Tibial nerve (tissue), 4 donors: Measurements from ENCODE around the gene LRFN2. TPM values are rescaled to one million over a fixed set of nuclear protein-coding genes. Genes with fewer than 3 reads are reported as not detected.

Experiments used
- DNase-seq, 2 donors: peaks; one replicate each; pipeline ENCODE4 v3.0.0-alpha.2; 2019; ENCODE audit warnings: low spot score in 2 of 2
- H3K27ac ChIP-seq, 4 donors: fragments of 200-600 bp; sonication (generic) in 3 of 4; one replicate each; pipeline ENCODE4 v1.5.1; 2017 to 2019; ENCODE audit warnings: mild to moderate bottlenecking in 1 of 4
- H3K27me3 ChIP-seq, 2 donors: fragments of 200-600 bp; sonication (generic) in 1 of 2; one replicate each; pipeline versions ENCODE4 v1.5.1 to v1.6.0; 2017 to 2019
- H3K36me3 ChIP-seq, 3 donors: fragments of 200-600 bp; sonication (generic); one replicate each; pipeline ENCODE4 v1.5.1; 2018 to 2019
- H3K4me1 ChIP-seq, 4 donors: fragments of 200-600 bp; sonication (generic) in 3 of 4; one replicate each; pipeline ENCODE4 v1.5.1; 2017 to 2019
- H3K4me3 ChIP-seq, 4 donors: fragments of 200-600 bp; sonication (generic) in 3 of 4; one replicate each; pipeline ENCODE4 v1.5.1; 2017 to 2019; ENCODE audit warnings: mild to moderate bottlenecking in 1 of 4, moderate library complexity in 1 of 4
- H3K9me3 ChIP-seq, 4 donors: fragments of 200-600 bp; sonication (generic) in 3 of 4; one replicate each; pipeline ENCODE4 v1.5.1; 2017 to 2019
- CTCF ChIP-seq, 5 experiments: fragments of 200-600 bp in 3 of 5; fragments of 450-650 bp in 2 of 5; sonication (generic) in 3 of 5; IDR thresholded peaks; one replicate each; pipeline ENCODE4 v1.5.1; 2016 to 2019; ENCODE audit warnings: antibody characterized with exemption in 5 of 5, mild to moderate bottlenecking in 3 of 5, moderate library complexity in 2 of 5
- EP300 ChIP-seq, 2 donors: sonication (generic); formaldehyde crosslinking; IDR thresholded peaks; one replicate each; pipeline ENCODE4 v1.6.1; 2017; ENCODE audit warnings: antibody characterized with exemption in 2 of 2, mild to moderate bottlenecking in 1 of 2
- POLR2A ChIP-seq, 2 donors: fragments of 450-650 bp; IDR thresholded peaks; one replicate each; pipeline ENCODE4 v1.6.1; 2017; ENCODE audit warnings: antibody characterized with exemption in 2 of 2, mild to moderate bottlenecking in 2 of 2, moderate library complexity in 2 of 2
- WGBS, 2 donors: methylation state at CpG; one replicate each; pipeline ENCODE4 v1.1.5; 2018; 5-methylcytosine and 5-hydroxymethylcytosine counted together
- total RNA-seq, 4 donors: library from RNA; depleted of rRNA; stranded (reverse); fragments of >200 nt; gene quantifications; one replicate each; pipeline ENCODE4 v1.1.0, GENCODE V29; 2016

Gene LRFN2
- total RNA-seq, 4 donors from 2014 or later, result not detected

- peaks cover 0 to 10% (median 0%) of the 10 kb centered on the region in 4 donors for H3K4me1 ChIP-seq
- H3K36me3 ChIP-seq, result no peaks in the 10 kb centered on the region
- H3K9me3 ChIP-seq, result no peaks in the 10 kb centered on the region
- no peak overlapping the region for H3K27ac ChIP-seq
- DNase-seq, result no peak
- no peak overlapping the region for H3K4me3 ChIP-seq
- peaks cover 0 to 18% of the 10 kb centered on the region in 2 donors for H3K27me3 ChIP-seq
- no peak for TF ChIP-seq POLR2A (IDR thresholded peaks at IDR 0.05)
- no peak for TF ChIP-seq EP300 (IDR thresholded peaks at IDR 0.05)
- no peak for TF ChIP-seq CTCF (IDR thresholded peaks at IDR 0.05)
- WGBS, 2 donors, result 29 to 35% methylated on average over 7 of the region's 7 CpGs
Measured at GRCh38 chr6:40479706-40480105, 107.5 kb downstream of the LRFN2 start.

DNA sequence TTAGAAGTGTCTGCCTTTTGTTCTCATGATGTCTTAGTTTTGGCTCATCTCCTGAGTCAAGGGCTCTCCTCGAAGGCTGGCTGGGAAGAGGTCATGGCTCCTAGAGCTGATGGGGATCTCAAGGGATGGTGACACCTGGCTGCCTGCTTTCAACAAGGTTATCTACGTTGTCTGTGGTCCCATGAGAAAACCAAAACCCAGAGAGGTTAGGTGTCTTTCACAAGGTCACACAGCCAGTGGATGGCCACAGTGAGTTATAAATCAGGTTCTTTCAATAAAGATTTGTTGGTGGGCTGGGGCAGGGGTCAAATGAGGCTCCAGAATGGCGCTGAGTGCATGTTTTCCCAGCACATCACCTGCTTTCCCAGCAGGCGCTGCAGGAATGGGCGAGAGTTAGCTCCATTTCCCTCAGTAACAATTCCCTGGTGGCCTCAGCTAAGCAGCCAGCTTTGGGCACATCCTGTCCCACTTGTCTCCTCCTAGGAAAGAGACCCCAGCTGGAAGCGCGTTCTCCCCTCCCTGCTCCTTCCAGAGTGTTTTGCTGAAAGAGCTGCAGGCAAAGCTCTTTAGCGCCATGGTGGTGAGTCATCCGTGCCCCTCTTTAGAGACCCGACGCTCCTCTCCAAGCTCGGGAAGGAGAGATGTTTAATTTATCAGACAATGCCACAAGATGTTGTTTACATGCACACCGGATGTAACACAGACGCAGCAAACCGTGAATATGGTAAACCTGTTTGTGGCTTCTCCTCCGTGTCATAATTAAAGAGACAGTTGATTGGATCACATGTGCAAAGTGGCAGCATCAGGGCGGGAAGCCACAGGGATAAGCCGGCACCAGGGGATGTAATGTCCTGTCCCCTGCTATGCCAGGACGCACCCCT, 109.7 kb downstream of the LRFN2 start:
- Histone ChIP-seq H3K4me3 (no peak overlapping the region), H3K27me3 (peaks cover 0 to 18% of the 10 kb centered on the region in 2 donors), H3K4me1 (peaks cover 0 to 10% (median 0%) of the 10 kb centered on the region in 4 donors), H3K9me3 (no peaks in the 10 kb centered on the region), H3K27ac (no peak overlapping the region), H3K36me3 (no peaks in the 10 kb centered on the region)
- no peak for TF ChIP-seq CTCF (IDR thresholded peaks at IDR 0.05)
- no peak for TF ChIP-seq EP300 (IDR thresholded peaks at IDR 0.05)
- TF ChIP-seq POLR2A (IDR thresholded peaks at IDR 0.05), result no peak
- WGBS, 2 donors, result 33 to 39% methylated on average over 16 to 19 of the region's 19 CpGs
- DNase-seq, result no peak

DNA sequence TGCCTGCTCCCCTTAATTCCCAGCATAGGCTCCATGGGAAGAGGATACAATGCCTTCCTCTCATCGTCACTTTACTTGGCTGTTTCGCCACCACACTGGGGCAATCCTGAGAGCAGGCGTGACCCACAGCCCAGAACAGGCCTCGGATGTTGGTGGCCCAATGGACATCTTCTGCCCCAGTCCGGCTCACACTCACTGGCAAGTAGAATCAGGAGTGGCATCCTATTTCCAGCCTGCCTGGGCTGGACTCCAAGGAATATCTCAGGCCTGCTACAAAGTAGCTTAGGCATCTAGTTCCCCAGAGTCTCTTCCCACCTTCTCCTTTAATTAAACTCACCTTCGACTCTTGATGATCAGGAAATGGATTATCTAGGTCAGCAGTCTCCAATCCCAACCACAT, 110.5 kb downstream of the LRFN2 start:
- Histone ChIP-seq H3K4me1 (peaks cover 0 to 10% (median 0%) of the 10 kb centered on the region in 4 donors), H3K36me3 (no peaks in the 10 kb centered on the region), H3K27ac (no peak overlapping the region), H3K27me3 (peaks cover 0 to 18% of the 10 kb centered on the region in 2 donors), H3K9me3 (no peaks in the 10 kb centered on the region), H3K4me3 (no peak overlapping the region)
- 87 to 88% methylated on average over 6 of the region's 6 CpGs for WGBS, 2 donors
- TF ChIP-seq POLR2A (IDR thresholded peaks at IDR 0.05) (no peak), EP300 (IDR thresholded peaks at IDR 0.05) (no peak), CTCF (IDR thresholded peaks at IDR 0.05) (no peak)
- DNase-seq, result no peak

GRCh38 chr6:40474937-40475336, 112.2 kb downstream of the LRFN2 start:
- peaks cover 0 to 18% of the 10 kb centered on the region in 2 donors for H3K27me3 ChIP-seq
- H3K4me1 ChIP-seq, result peaks cover 0 to 9% (median 0%) of the 10 kb centered on the region in 4 donors
- no peaks in the 10 kb centered on the region for H3K36me3 ChIP-seq
- H3K27ac ChIP-seq, result no peak overlapping the region
- DNase-seq, result no peak
- 59 to 75% methylated on average over 3 of the region's 3 CpGs for WGBS, 2 donors
- no peak overlapping the region for H3K4me3 ChIP-seq
- no peaks in the 10 kb centered on the region for H3K9me3 ChIP-seq
- no peak for TF ChIP-seq CTCF (IDR thresholded peaks at IDR 0.05)
- no peak for TF ChIP-seq EP300 (IDR thresholded peaks at IDR 0.05)
- TF ChIP-seq POLR2A (IDR thresholded peaks at IDR 0.05), result no peak

DNA sequence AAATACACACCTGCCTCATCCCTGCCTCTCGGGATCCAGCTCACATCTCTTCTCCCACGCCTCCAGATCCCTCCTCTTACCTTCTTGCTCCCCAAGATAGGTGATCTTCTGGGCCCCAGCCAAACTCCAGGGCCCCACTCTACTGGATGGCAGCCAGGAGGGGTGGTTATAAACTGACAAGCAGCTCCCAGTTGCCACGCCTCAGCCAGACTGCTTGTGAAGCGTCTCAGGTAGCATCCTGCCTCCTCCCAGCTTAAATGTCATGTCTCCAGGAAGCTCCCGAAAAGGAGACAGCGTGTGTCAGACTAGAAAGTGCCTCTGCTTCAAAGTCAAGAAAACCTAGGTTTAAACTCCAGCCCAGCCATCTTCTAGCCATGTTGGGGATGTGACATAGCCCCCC, 114.1 kb downstream of the LRFN2 start:
- WGBS, 2 donors, result 61 to 72% methylated on average over 6 of the region's 6 CpGs
- Histone ChIP-seq H3K36me3 (no peaks in the 10 kb centered on the region), H3K9me3 (no peaks in the 10 kb centered on the region), H3K27ac (no peak overlapping the region), H3K4me3 (no peak overlapping the region), H3K4me1 (peaks cover 0 to 5% (median 0%) of the 10 kb centered on the region in 4 donors), H3K27me3 (peaks cover 0 to 16% of the 10 kb centered on the region in 2 donors)
- no peak for TF ChIP-seq CTCF (IDR thresholded peaks at IDR 0.05)
- TF ChIP-seq EP300 (IDR thresholded peaks at IDR 0.05), result no peak
- TF ChIP-seq POLR2A (IDR thresholded peaks at IDR 0.05), result no peak
- no peak for DNase-seq
